HTR-8/SVneo (cell line): ENCODE measurements around the gene RAB28.

Source experiments
- DNase-seq: peaks from one replicate; pipeline ENCODE4 v3.0.0; 2011; ENCODE audit warnings: low spot score, mixed read lengths; ENCODE audit not compliant: insufficient read length
- FAIRE-seq: peaks from 2 replicates; lab custom pipeline; 2011; peaks lifted over from hg19 to GRCh38; lab: Jason Lieb, UNC

Gene RAB28

DNA sequence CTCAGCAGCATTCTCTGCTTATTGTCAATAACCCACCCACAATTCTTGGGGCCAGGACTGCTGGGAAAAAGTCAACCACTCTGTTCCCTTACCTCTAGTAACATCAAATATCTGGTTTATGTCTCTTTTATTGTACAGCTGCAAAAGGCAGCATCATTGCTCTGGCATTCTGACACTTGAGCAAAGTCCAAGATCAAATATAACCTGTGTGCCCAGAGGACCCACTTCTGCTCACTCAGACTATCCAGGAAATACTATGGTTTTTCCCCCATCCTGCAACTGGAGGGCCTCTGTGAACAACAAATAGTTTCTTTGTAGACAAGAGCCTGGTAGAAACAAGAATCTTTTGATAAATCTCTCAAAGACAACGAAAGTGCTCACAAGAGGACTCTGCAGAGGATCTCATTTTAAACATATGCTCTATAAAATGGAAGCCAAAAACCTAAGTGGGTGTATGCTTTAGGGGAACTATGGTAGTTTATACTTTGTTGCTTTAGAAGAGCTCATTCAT is 154.7 kb downstream of the RAB28 start:
- no peak for DNase-seq
- no peak for FAIRE-seq

DNA sequence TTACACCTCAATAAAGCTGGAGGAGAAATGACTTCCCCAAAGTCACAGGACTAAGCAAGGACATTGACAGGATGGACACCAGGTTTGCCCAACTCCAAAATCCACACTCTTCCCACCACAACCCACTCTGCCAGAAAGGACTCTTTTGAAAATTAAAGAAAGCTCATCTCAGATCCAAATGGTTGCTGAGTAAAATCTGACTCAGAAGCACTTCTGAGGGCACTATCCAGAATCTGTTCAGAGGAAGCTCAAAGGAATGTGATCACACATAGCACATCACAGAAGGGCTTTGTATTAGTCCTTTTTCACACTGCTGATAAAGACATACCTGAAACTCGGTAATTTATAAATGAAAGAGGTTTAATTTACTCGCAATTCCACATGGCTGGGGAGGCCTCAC is 155.5 kb downstream of the RAB28 start:
- DNase-seq (no peak), FAIRE-seq (no peak)

DNA sequence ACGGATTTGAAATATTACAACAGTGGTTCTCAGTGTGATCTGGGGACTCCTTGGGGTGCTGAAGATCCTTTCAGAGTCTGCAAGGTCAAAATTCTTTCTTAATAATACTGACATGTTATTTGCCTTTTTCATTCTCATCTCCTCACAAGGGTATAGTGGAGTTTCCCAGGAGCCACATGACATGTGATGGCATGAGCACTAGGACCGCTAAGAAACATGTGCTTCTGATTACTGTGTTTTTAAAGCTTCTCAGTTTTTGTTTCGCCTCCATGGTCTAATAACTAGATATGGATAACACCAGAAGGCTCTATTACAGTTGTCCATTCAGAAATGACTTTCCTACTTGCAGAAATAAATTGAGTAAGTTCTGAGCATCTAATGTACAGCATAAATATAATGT is 156.1 kb downstream of the RAB28 start:
- DNase-seq (no peak), FAIRE-seq (no peak)

DNA sequence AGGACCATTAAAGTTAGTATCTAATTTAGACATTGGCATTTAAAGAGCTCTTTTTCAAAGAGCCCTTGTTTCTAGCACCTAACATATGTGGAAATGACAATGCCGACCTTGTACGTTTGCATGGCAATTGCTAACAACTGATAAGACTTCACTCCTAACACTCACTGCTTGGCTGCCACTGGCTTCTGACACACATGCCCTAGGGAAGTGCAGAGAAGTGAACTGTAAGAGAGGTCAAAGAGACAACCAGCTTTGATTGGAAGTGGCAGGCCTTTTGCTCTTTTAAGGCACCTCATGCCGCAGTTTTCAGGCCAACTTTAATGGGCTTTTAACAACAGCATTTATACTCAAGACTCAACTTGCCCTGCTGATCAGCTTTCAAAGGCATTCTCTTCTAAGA is 158.4 kb downstream of the RAB28 start:
- FAIRE-seq (no peak), DNase-seq (no peak)

DNA sequence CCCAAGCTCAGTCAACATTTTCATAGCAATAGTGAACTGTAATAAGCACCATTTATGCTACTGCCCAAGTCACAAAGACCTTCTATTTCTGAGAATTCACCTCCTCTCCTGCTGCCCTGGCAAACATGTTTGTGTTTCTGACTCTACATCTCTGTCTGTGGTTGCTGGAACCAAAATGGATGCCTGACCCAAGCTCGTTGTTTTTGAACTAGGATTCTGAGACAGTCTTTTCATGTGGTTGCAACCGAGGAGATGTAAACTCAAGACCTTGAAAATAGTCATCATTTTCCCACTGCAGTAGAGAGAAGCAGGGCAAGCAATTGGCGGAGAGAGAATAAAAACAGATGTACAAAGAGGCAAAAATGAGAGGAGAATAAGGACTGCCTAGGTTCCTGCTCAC is 160.2 kb downstream of the RAB28 start:
- DNase-seq: no peak
- FAIRE-seq: no peak

DNA sequence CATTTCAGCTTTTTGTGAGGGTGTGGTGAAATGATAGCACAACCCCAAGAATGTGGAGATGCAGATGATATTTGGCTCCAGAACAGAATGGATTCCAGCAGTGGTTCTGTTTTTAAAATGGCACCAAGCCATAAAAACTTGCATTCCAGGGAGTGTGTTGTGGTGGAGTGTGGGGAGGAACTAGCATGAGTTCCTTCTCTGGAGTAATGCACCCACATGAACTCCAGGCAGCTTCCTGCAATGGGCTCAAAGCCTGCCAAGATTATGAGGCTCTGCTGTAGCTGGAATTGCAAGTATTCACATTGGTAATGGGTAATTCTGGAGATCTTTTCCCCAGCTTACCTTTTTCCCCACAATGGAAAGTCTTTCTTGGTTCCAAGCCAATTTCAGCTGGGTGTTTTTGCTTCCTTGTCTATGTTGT is 161.4 kb downstream of the RAB28 start:
- no peak for DNase-seq
- no peak for FAIRE-seq
